ENCODE measurements around the gene FASTKD3. TPM values are rescaled to one million over a fixed set of nuclear protein-coding genes. Genes with fewer than 3 reads are reported as not detected.

Gene FASTKD3
- total RNA-seq (2022; extraction: Qiagen RNA extraction), result 13.2 to 15.1 TPM (median 14.2 TPM) in 5 replicates

GRCh38 chr5:7868773-7869473, at the start of gene FASTKD3, which contains the start of gene MTRR:
FASTKD3 (minus strand) TSS chr5:7869031; CDS start chr5:7868083, 948 bp downstream.
MTRR (plus strand) TSS chr5:7869148; CDS start chr5:7870795, 1,647 bp downstream.

DNA sequence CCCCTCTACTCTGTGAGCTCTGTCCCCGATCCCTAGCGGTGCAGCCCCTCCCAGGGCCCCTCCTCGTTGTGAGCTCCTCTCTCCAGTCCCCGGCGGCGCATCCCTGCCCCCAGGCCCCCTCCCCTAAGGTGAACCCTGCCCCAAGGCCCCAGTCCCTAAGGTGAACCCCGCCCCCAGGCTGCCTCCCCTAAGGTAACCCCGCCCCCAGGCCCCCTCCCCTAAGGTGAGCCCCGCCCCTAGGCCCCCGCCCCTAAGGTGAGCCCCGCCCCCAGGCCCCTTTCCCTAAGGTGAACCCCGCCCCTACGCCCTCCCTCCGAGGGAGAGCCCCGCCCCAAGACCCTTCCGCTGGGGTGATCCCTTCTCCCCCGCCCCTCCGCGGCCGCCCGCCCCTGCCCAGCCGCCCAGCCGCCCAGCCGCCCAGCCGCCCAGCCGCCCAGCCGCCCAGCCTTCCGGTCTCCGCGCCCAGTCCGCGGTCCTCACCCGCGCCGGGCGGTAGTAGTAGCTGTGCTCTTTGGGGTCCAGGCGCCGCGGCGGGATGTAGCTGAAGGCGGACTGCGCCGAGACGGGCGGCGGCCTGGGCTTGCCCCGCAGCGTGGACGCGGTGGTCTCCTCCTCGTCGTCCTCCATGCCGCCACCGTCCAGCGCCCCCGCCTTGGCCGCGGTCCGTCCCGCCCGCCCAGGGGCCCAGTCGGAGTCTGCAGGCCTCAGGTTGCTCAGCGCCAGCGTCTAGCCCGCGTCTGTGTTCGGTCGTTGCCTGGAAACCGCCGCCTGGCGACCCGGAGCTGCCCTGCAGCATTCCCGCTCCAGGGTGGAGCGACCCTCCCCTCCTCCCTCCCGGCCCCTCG, 18.2 kb downstream of the FASTKD3 start, which contains the start of gene CFAP90:
CFAP90 (minus strand) TSS at position 739 of the 845 bp plus-strand sequence; CDS start at position 627, 112 bp downstream.

Other genes with a start within 250 kb of the FASTKD3 start
- gene CFAP90, start 17.9 kb downstream of the FASTKD3 start, total RNA-seq (2022; extraction: Qiagen RNA extraction), result 0.29 to 0.72 TPM (median 0.50 TPM) in 5 replicates
- 26.5 to 31.3 TPM (median 29.1 TPM) in 5 replicates for gene MTRR, start 117 bp upstream of the FASTKD3 start, total RNA-seq (2022; extraction: Qiagen RNA extraction)

Measured in A549 treated with AZD2906 at 1 μM for 4 hours (cell line).